ENCODE measurements around the gene MEA1.
"Not testable (repeated sequence)": the region's sequence is repeated elsewhere in the genome, so short reads cannot be mapped to it uniquely, and the experiment has no call there.

MEA1 gene

DNA sequence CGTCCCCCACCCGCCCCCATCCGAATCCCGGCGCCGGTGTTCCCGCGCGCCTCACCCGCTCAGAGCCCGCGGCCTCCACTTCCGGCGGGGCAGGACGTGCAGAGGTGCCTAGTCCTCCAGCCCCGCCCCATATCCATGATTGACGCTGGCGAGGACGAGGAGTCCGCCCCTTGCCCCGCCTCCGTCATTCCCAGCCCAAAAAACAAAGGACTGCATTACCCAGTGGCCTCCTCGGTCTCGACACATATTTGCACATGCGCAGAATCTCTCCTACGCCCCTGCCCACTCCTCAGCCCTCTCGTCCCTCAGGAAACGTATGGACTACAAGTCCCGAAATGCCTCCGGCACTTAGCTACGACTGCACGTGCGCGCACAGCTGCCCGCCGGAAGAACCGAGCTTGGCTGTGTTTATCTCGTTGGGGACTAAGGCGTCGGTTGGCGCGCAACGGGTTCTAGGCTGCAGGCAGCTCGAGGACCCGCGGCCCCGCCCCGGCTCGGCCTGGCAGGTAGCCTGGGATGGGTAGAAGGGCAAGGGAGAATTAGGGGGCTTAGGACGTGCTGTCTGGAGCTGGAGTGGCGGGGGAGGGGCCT, at the start of gene MEA1, which contains the start of gene KLHDC3:
TSS of gene MEA1 (minus strand) at position 104 of the 591 bp plus-strand sequence. CDS start 133 bp downstream, outside the sequence.
TSS of gene KLHDC3 (plus strand) at position 407 of the 591 bp plus-strand sequence. CDS start 2,944 bp downstream, outside the sequence.
- peak; percentile 99 for DNase-seq (ENCODE audit: low spot score)

GRCh38 chr6:43062818-43063217, 49.1 kb upstream of the MEA1 start:
- no peak for DNase-seq (ENCODE audit: low spot score)

DNA sequence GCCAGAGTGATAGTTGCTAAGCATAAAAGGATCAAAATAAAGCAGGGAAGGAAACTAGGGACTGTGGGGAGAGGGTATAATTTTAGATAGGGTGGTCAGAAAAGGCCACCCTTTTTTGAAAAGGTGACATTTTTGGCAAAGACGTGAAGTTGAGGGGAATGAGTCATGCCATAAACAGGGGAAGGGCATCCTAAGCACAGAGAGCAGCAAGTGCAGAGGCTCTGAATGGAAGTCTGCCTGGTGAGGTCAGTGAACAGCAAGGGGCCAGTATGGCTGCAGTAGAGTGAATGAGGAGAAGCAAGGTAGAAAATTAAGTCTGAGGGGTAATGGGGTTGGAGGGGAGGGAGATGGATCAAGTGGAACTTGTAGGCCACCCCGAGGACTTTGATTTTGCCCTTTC, 48.1 kb upstream of the MEA1 start:
- DNase-seq (ENCODE audit: low spot score) = no peak

- no peak for DNase-seq (ENCODE audit: low spot score)
Measured at GRCh38 chr6:43060755-43061633, 47.2 kb upstream of the MEA1 start.

- no peak for DNase-seq (ENCODE audit: low spot score)
Measured at GRCh38 chr6:43060034-43060754, 46.4 kb upstream of the MEA1 start.

DNA sequence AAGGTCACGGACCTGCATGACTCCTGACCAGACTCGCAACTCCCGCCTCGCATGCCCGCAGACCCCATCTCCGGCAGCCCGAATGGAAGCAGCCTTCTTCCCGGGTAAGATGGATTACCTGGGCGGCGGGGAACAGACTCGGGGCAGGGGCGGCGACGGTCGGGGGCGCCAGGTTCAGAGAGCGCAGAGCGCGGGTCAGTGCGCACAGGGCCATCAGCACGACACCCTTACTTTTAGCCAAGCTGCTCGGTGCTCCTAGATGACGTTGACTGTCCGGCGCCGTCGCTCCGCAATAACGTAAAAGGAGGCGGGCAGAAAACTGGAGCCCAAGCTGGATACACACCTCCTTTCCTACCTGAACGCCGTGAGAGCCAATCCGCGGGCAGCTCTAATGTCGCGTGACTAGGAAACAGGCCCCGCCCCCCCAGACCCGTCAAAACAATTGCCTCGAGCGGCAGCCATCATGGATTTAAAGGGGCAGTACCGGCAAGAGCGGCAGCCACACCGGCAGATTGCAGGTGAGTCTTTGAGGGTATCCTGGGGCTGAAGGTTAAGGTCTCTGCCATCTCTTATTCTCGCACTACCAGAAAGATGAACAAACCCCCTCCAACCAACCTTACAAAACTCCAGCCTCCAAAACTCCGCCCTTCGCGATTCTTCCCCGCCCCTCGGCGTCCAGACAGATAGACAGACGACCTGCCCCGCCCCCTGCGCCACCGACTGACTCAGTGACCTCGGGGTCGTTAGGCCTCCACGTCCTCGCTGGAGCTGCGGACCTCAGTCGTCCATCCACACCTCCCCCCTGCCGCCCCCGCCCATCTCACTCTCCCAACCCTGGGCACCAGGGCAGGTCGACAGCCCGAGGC, 45.7 kb upstream of the MEA1 start, which contains the start of the genes KLC4 and MRPL2:
TSS of gene KLC4 (plus strand) at position 464 of the 866 bp plus-strand sequence. CDS start 1,705 bp downstream, outside the sequence.
TSS of gene MRPL2 (minus strand) at position 267 of the 866 bp plus-strand sequence. CDS start at position 214, 53 bp downstream.
- peak; percentile 100 for DNase-seq (ENCODE audit: low spot score)

- DNase-seq (ENCODE audit: low spot score) = peak; percentile 42
Measured at GRCh38 chr6:43058531-43058930, 44.8 kb upstream of the MEA1 start.

GRCh38 chr6:43055966-43056365, 42.2 kb upstream of the MEA1 start:
- DNase-seq (ENCODE audit: low spot score) = no peak

GRCh38 chr6:43054206-43054943, 40.6 kb upstream of the MEA1 start:
- DNase-seq (ENCODE audit: low spot score) = no peak

GRCh38 chr6:43053545-43054205, 39.9 kb upstream of the MEA1 start, which contains the start of gene CUL7:
CUL7 (minus strand) TSS chr6:43053851; CDS start chr6:43052788, 1,063 bp downstream.
- peak; percentile 95 for DNase-seq (ENCODE audit: low spot score)

GRCh38 chr6:43052842-43053544, 39.2 kb upstream of the MEA1 start:
- peak; percentile 25 for DNase-seq (ENCODE audit: low spot score)

DNA sequence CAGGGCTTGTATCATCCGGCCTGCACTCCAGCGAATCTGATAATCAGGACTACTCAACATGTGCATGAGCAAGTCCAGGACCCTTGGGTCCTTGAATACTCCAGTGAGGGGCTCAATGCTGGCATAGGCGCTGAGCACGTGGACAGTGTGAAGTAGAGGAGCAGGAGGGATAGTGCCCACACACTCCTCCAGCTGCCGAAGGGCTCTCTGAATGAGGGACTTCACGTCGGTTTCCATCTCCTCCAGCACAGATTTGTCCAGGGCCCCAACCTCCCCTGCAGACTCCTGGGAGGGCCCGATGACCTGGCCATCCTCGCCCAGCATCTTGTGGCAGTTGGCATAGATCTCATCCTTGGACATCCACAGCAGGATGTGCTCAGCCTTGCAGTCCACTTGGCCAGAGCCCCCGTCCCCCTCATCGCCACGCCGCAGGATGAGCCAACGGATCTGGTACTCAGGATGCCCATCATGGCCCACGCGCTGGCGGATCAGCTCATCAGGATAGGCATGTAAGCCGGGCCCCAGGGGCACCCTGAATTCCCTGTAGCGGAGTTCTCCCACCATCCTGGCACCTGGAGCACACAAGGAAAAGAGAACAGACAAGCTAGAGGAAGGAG, 38.6 kb upstream of the MEA1 start:
- DNase-seq (ENCODE audit: low spot score) = no peak

DNA sequence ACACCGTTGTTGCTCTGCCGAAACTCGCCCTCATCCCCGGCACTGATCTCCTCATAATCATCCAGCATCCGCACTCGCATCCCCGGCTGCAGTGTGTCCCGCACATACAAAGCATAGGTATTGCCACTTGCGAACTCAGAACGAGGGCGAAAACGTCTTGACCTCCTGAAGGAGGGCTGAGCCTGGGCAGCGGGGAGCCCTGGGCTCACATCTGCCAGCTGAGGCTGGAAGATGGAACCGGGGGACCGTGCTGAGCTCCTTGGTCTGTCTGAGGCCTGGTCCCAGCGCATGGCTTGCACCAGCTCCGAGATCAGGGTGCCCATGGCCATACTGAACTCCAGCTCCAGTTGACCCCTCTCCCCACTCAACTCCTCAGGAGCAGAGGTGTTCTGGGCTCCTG, 37.2 kb upstream of the MEA1 start:
- DNase-seq (ENCODE audit: low spot score) = no peak

DNA sequence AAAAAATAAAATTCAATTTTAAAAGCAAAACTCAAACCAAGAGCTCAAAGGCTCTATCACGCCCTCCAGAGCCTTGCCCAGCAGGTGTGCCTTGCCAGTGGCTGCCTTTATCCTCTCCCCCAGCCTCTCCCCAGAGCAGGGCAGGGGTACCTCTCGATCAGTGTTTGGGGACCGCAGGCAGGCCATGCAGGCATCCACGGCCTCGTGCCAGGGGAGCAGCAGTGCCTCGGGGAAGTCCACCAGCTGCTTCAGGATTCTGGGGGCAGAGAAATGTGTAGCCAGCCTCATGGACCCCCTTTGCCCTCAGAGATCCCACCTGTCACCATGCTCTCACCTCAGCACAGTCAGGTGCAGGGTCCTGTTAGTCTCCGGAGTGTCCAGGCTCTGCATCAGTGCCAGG, 34.3 kb upstream of the MEA1 start:
- DNase-seq (ENCODE audit: low spot score) = no peak

GRCh38 chr6:43045371-43045930, 31.7 kb upstream of the MEA1 start:
- DNase-seq (ENCODE audit: low spot score) = no peak

GRCh38 chr6:43043310-43043709, 29.6 kb upstream of the MEA1 start:
- no peak for DNase-seq (ENCODE audit: low spot score)

- not testable (repeated sequence) for DNase-seq (ENCODE audit: low spot score)
Measured at GRCh38 chr6:43041475-43041874, 27.7 kb upstream of the MEA1 start.

DNA sequence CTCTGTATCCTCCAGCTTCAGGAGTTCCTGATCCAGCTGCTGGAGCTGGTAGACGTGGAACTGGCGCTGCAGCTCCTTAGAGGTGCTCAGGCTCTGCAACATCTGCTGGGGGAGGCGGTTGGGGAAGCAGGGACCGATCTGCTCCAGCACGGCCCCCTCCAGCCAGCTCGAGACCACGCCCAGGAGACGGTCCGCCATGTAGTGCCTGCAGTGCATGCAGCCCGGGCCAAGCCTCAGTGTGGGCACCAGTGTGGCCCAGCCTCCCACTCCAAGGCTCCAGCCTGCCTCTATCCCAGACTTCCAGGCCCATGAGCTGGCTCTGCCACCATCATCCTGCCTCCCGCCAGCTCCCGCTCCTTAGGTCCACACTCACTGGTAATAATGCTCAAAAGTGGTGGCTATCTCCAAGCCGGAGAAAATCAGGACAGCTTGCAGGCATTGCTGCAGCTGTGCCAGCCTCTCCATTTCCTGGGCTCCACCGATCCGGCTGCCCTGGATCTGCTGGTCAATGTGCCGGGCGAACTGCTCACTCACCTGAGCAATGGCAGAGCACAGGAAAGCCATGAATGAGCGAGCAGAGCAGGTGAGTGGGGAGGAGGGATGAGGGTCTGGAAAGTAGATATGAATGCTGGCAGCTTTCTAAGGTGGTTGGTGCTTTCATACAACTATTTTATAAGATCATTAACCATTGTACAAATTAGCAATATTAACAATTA, 27.0 kb upstream of the MEA1 start:
- DNase-seq (ENCODE audit: low spot score) = no peak

Data from hematopoietic multipotent progenitor cell treated with erythropoietin and hydrocortisone succinate and interleukin-3 and kit ligand, for 15 days (in vitro differentiated cells).